MCF 10A (cell line): ENCODE results near the gene FBLN1. TPM values are rescaled to one million over a fixed set of nuclear protein-coding genes. Genes with fewer than 3 reads are reported as not detected.
"Not testable (repeated sequence)": the region's sequence is repeated elsewhere in the genome, so short reads cannot be mapped to it uniquely, and the experiment has no call there.

Experiments used
- BruUV-seq: library from RNA; stranded (reverse); fragments of 400-500 nt; replicated peaks from 2 replicates; lab custom pipeline; 2021; lab: Mats Ljungman, UMichigan
- CTCF ChIA-PET: fragments of 300-600 bp; sonication (Branson Sonifier 250); formaldehyde crosslinking; extraction: SDS; loops from one replicate; lab custom pipeline; 2021; ENCODE audit warnings: antibody characterized with exemption, inconsistent platforms; lab: Yijun Ruan, JAX
- POLR2A ChIA-PET: fragments of 300-600, 350-650 bp; sonication (Branson Sonifier 250); formaldehyde crosslinking; extraction: SDS; loops from one replicate; lab custom pipeline; 2020; ENCODE audit warnings: antibody characterized with exemption, inconsistent platforms; lab: Yijun Ruan, JAX
- DNase-seq: peaks from one replicate; pipeline ENCODE4 v3.0.0-alpha.2; 2018; ENCODE audit not compliant: unreplicated experiment
- H3K27ac Mint-ChIP-seq: one replicate; pipeline ENCODE4 v1.8.0; 2022; ENCODE audit warnings: mild to moderate bottlenecking, low read depth, mixed read lengths; ENCODE audit not compliant: unreplicated experiment
- H3K27me3 Mint-ChIP-seq: one replicate; pipeline ENCODE4 v1.8.0; 2022; ENCODE audit warnings: mixed read lengths; ENCODE audit not compliant: insufficient read depth, unreplicated experiment
- H3K36me3 Mint-ChIP-seq: one replicate; pipeline ENCODE4 v1.8.0; 2022; ENCODE audit warnings: mild to moderate bottlenecking, moderate library complexity, mixed read lengths; ENCODE audit not compliant: insufficient read depth, unreplicated experiment
- H3K4me1 Mint-ChIP-seq: one replicate; pipeline ENCODE4 v1.8.0; 2022; ENCODE audit warnings: mixed read lengths; ENCODE audit not compliant: insufficient read depth, unreplicated experiment
- H3K4me3 Mint-ChIP-seq: one replicate; pipeline ENCODE4 v1.8.0; 2022; ENCODE audit warnings: mild to moderate bottlenecking, moderate library complexity, mixed read lengths; ENCODE audit not compliant: unreplicated experiment
- H3K9me3 Mint-ChIP-seq: one replicate; pipeline ENCODE4 v1.8.0; 2022; ENCODE audit warnings: mixed read lengths; ENCODE audit not compliant: unreplicated experiment
- intact Hi-C: fragments of 100-400 bp; cut with micrococcal nuclease; formaldehyde crosslinking; loops from 2 replicates; pipeline ENCODE4 v1.14.1; 2022
- total RNA-seq: library from RNA; stranded (reverse); gene quantifications from 2 replicates; pipeline ENCODE4 v1.2.3, GENCODE V29; 2022
- TF ChIP-seq, protein P1 (sequence below): fragments of 200-600 bp; IDR thresholded peaks from one replicate; pipeline ENCODE4 v1.8.0; 2022; ENCODE audit warnings: antibody characterized with exemption, mild to moderate bottlenecking; ENCODE audit not compliant: unreplicated experiment

The FBLN1 gene
- total RNA-seq, 1 experiment from 2014 or later: 110 TPM

DNA sequence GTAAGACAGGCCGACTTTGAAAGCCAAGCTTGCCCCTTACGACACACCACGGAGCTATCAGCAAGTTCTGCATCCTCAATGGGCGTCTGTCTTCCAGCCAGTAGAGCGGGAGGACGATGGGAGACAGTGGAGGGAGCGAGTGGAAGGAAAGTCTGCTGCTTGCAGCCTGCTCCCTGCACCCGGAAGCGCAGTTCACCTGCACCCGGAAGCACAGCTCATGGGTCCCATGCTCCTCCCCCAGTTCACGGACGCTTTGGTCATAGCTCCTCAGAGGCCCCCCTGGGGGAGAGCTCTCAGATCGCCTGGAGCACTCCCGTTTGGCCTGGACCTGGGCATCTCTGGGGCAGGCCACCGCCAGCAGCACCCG, 51.3 kb downstream of the FBLN1 start:
- no peaks in the 10 kb centered on the region for H3K9me3 Mint-ChIP-seq
- intact Hi-C loops: loop anchor here (5.0 kb wide), 1 partner anchor 452 kb away; no protein-coding TSS in a partner anchor
- no peaks in the 10 kb centered on the region for H3K27me3 Mint-ChIP-seq
- BruUV-seq: no TSS peak
- ChIA-PET CTCF (interaction anchor here (0.5 to 4.2 kb wide), 34 partner anchors 9 to 1147 kb away, joined by 3 to 142 read pairs (median 3); no protein-coding TSS in a partner anchor), POLR2A (interaction anchor here (0.6 to 4.0 kb wide), 9 partner anchors 17 to 424 kb away, joined by 3 to 28 read pairs (median 4); partner anchors contain the start of genes ATXN10 and NUP50)
- TF ChIP-seq, protein P1, sequence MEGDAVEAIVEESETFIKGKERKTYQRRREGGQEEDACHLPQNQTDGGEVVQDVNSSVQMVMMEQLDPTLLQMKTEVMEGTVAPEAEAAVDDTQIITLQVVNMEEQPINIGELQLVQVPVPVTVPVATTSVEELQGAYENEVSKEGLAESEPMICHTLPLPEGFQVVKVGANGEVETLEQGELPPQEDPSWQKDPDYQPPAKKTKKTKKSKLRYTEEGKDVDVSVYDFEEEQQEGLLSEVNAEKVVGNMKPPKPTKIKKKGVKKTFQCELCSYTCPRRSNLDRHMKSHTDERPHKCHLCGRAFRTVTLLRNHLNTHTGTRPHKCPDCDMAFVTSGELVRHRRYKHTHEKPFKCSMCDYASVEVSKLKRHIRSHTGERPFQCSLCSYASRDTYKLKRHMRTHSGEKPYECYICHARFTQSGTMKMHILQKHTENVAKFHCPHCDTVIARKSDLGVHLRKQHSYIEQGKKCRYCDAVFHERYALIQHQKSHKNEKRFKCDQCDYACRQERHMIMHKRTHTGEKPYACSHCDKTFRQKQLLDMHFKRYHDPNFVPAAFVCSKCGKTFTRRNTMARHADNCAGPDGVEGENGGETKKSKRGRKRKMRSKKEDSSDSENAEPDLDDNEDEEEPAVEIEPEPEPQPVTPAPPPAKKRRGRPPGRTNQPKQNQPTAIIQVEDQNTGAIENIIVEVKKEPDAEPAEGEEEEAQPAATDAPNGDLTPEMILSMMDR: no peak
- peaks cover 34% of the 10 kb centered on the region for H3K4me1 Mint-ChIP-seq
- peaks cover 29% of the 10 kb centered on the region for H3K36me3 Mint-ChIP-seq
- H3K27ac Mint-ChIP-seq: peak overlapping the region; percentile 99
- DNase-seq: no peak
- peak overlapping the region; percentile 2 for H3K4me3 Mint-ChIP-seq

DNA sequence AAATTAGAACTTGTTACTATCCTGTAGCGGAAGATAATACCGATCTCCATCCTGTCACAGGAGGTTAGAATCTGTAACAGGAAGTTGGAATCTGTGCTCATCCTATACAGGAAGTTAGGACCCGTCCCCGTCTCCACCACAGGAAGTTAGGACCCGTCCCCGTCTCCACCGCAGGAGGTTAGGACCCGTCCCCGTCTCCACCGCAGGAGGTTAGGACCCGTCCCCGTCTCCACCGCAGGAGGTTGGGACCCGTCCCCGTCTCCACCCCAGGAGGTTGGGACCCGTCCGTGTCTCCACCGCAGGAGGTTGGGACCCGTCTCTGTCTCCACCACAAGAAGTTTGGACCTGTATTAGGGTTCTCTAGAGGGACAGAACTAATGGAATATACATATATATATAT, 52.2 kb downstream of the FBLN1 start:
- intact Hi-C loops: loop anchor here (5.0 kb wide), 1 partner anchor 453 kb away; no protein-coding TSS in a partner anchor

GRCh38 chr22:45557926-45558325, 55.2 kb downstream of the FBLN1 start:
- POLR2A ChIA-PET: not testable (repeated sequence)

More for the DNA sequence above, 52.2 kb downstream of the FBLN1 start:
- Mint-ChIP-seq H3K27me3 (no peaks in the 10 kb centered on the region), H3K27ac (no peak overlapping the region), H3K4me1 (peaks cover 25% of the 10 kb centered on the region), H3K36me3 (peaks cover 28% of the 10 kb centered on the region), H3K4me3 (no peak overlapping the region), H3K9me3 (no peaks in the 10 kb centered on the region)
- no TSS peak for BruUV-seq
- ChIA-PET CTCF (interaction anchor here (1.0 to 4.2 kb wide), 6 partner anchors 10 to 151 kb away, joined by 3 to 142 read pairs (median 14); no protein-coding TSS in a partner anchor), POLR2A (interaction anchor here (1.1 to 3.8 kb wide), 2 partner anchors 85 to 117 kb away, joined by 3 to 25 read pairs; no protein-coding TSS in a partner anchor)
- TF ChIP-seq, protein P1: no peak
- DNase-seq: no peak

GRCh38 chr22:45560092-45560491, 57.4 kb downstream of the FBLN1 start:
- DNase-seq, H3K4me3 Mint-ChIP-seq, BruUV-seq, H3K4me1 Mint-ChIP-seq, H3K9me3 Mint-ChIP-seq, H3K27ac Mint-ChIP-seq, intact Hi-C loops, H3K27me3 Mint-ChIP-seq: not testable (repeated sequence)
- ChIA-PET CTCF (interaction anchor here (0.6 to 0.7 kb wide), 4 partner anchors 17 to 279 kb away, joined by 3 read pairs; no protein-coding TSS in a partner anchor), POLR2A (interaction anchor here (0.6 to 0.7 kb wide), 2 partner anchors 248 to 612 kb away, joined by 3 read pairs; no protein-coding TSS in a partner anchor)
- peaks cover 33% of the 10 kb centered on the region for H3K36me3 Mint-ChIP-seq

More at GRCh38 chr22:45557926-45558325, 55.2 kb downstream of the FBLN1 start:
- H3K9me3 Mint-ChIP-seq, H3K27me3 Mint-ChIP-seq, H3K4me3 Mint-ChIP-seq, intact Hi-C loops, BruUV-seq, DNase-seq: not testable (repeated sequence)
- Mint-ChIP-seq H3K27ac (peak overlapping the region; percentile 64), H3K36me3 (peaks cover 29% of the 10 kb centered on the region), H3K4me1 (peaks cover 12% of the 10 kb centered on the region)
- CTCF ChIA-PET: interaction anchor here (0.7 kb wide), 1 partner anchor 454 kb away, joined by 3 read pairs; no protein-coding TSS in a partner anchor

DNA sequence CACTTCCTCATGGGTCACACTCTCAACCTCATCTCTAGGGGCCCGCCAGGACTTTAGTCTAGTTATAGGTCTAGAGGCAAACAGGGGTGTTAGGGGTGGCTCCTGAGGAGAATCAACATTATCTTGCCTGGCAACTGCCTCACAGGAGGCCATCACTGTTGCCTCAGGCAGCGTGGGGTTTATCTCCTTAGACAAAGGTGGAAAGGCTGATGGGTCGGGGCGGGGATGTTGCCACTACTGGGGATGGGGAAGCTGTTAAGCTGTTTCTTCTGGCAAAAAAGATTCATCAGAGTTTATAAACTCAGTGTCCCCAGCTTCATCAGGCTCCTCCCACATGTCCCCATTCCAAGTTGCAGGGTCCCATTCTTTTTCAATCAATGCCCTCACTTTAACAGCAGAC, 58.1 kb downstream of the FBLN1 start:
- H3K27me3 Mint-ChIP-seq, intact Hi-C loops, DNase-seq, H3K27ac Mint-ChIP-seq, BruUV-seq, H3K4me1 Mint-ChIP-seq, H3K4me3 Mint-ChIP-seq, H3K9me3 Mint-ChIP-seq: not testable (repeated sequence)
- CTCF ChIA-PET: interaction anchor here (0.6 to 1.3 kb wide), 3 partner anchors 8 to 280 kb away, joined by 3 read pairs; no protein-coding TSS in a partner anchor
- H3K36me3 Mint-ChIP-seq: peaks cover 33% of the 10 kb centered on the region
- POLR2A ChIA-PET: interaction anchor here (0.6 to 0.7 kb wide), 2 partner anchors 249 to 611 kb away, joined by 3 read pairs; no protein-coding TSS in a partner anchor
